ENCODE data around the gene ABR.

- TF ChIP-seq EZH2 (optimal IDR thresholded peaks at IDR 0.05; ENCODE audit: low read depth, low read length): no peak
- no peak for TF ChIP-seq CTCF (IDR thresholded peaks at IDR 0.05; ENCODE audit: low read length)
Measured at GRCh38 chr17:1165836-1166235, 13.9 kb downstream of the ABR start.

All from MM.1S (cell line).